Panc1 (cell line): ENCODE results near the gene FBXO4. TPM values are rescaled to one million over a fixed set of nuclear protein-coding genes. Genes with fewer than 3 reads are reported as not detected.

ENCODE experiments used
- ATAC-seq: fragments of 200-7000 bp; cut with Tn5 transposase; 2 replicates; pipeline ENCODE4 v1.9.1; 2020; ENCODE audit warnings: mild to moderate bottlenecking, moderate library complexity
- BruUV-seq: library from RNA; stranded (reverse); fragments of 400-500 nt; replicated peaks from 2 replicates; lab custom pipeline; 2021; lab: Mats Ljungman, UMichigan
- CTCF ChIA-PET: fragments of 300-600 bp; sonication (Branson Sonifier 250); formaldehyde crosslinking; loops from one replicate; lab custom pipeline; 2022; ENCODE audit warnings: antibody characterized with exemption; lab: Charles Lee
- POLR2A ChIA-PET: fragments of 300-600 bp; sonication (Branson Sonifier 250); formaldehyde crosslinking; loops from one replicate; lab custom pipeline; 2022; ENCODE audit warnings: antibody characterized with exemption; lab: Charles Lee
- DNase-seq: peaks from one replicate; pipeline ENCODE4 v3.0.0-alpha.2; 2010; ENCODE audit warnings: low read depth, low spot score
- H3K27ac ChIP-seq: 2 replicates; pipeline ENCODE4 v1.5.1; 2011; ENCODE audit warnings: mild to moderate bottlenecking, low read length, inconsistent platforms
- H3K27me3 ChIP-seq: fragments of 200-500 bp; sonication (Bioruptor generic); 2 replicates; pipeline ENCODE4 v1.6.0; 2014; ENCODE audit warnings: low read length, inconsistent platforms; ENCODE audit not compliant: control insufficient read depth, insufficient read depth
- H3K36me3 ChIP-seq: fragments of 200-500 bp; sonication (Bioruptor generic); 2 replicates; pipeline ENCODE4 v1.5.1; 2014; ENCODE audit warnings: inconsistent platforms, mild to moderate bottlenecking, low read length, moderate library complexity; ENCODE audit not compliant: control insufficient read depth, insufficient read depth
- H3K4me1 ChIP-seq: 2 replicates; pipeline ENCODE4 v1.5.1; 2011; ENCODE audit warnings: inconsistent platforms, mild to moderate bottlenecking, low read length, moderate library complexity; ENCODE audit not compliant: control insufficient read depth, insufficient read depth
- H3K4me3 ChIP-seq, 2 experiments: 2 replicates each; pipeline ENCODE4 v1.5.1; 2011 to 2012; ENCODE audit warnings: low read depth in 2 of 2, low read length in 2 of 2, mild to moderate bottlenecking in 2 of 2, inconsistent platforms in 1 of 2, moderate library complexity in 1 of 2
- H3K9me3 ChIP-seq: fragments of 200-500 bp; sonication (Bioruptor generic); 2 replicates; pipeline ENCODE4 v1.5.1; 2014; ENCODE audit warnings: low read depth, mild to moderate bottlenecking, inconsistent platforms, low read length, moderate library complexity; ENCODE audit not compliant: control insufficient read depth, insufficient read depth
- CTCF ChIP-seq: fragments of 450-650 bp; IDR thresholded peaks from 2 replicates; pipeline ENCODE4 v1.5.1; 2017; ENCODE audit warnings: mild to moderate bottlenecking
- POLR2AphosphoS5 ChIP-seq: IDR thresholded peaks from 2 replicates; pipeline ENCODE4 v1.6.1; 2012; ENCODE audit warnings: mild to moderate bottlenecking, low read depth, low read length, moderate library complexity
- REST ChIP-seq, 2 experiments: IDR thresholded peaks; 2 replicates each; pipeline ENCODE4 v1.6.1; 2011 to 2012; ENCODE audit warnings: low read depth in 2 of 2, control low read depth in 1 of 2, low read length in 1 of 2, mild to moderate bottlenecking in 1 of 2, moderate library complexity in 1 of 2; ENCODE audit not compliant: insufficient read depth in 1 of 2
- SIN3A ChIP-seq: IDR thresholded peaks from 2 replicates; pipeline ENCODE4 v1.6.1; 2012; ENCODE audit warnings: low read depth, mild to moderate bottlenecking, low read length, moderate library complexity, borderline replicate concordance; ENCODE audit not compliant: insufficient read depth
- TCF7L2 ChIP-seq: IDR thresholded peaks from 2 replicates; pipeline ENCODE4 v1.6.1; 2011; ENCODE audit warnings: mild to moderate bottlenecking, low read depth, low read length, inconsistent platforms
- in situ Hi-C: cut with HindIII; loops from 2 replicates; pipeline ENCODE4 v1.10.0; 2016; ENCODE audit warnings: low sequenced_read_pairs, low pct_unique_long_range_greater_than_20kb
- intact Hi-C: fragments of 100-400 bp; cut with micrococcal nuclease; formaldehyde crosslinking; loops from one replicate; pipeline ENCODE4 v1.10.0; 2022; ENCODE audit not compliant: unreplicated experiment
- total RNA-seq: library from RNA; stranded (reverse); gene quantifications from one replicate; pipeline ENCODE4 v1.2.1, GENCODE V29; 2021; ENCODE audit not compliant: unreplicated experiment

The FBXO4 gene
- total RNA-seq, 1 experiment from 2014 or later, result 5.7 TPM

GRCh38 chr5:41966401-41967105 is 41.5 kb downstream of the FBXO4 start:
- no peaks in the 10 kb centered on the region for H3K36me3 ChIP-seq
- TF ChIP-seq REST (IDR thresholded peaks at IDR 0.05; ENCODE audit: insufficient read depth in 1 of 2, low read depth in 2 of 2, low read length in 1 of 2) (no peak), POLR2AphosphoS5 (no peak), TCF7L2 (no peak), SIN3A (no peak), CTCF (no peak)
- CTCF ChIA-PET, result no interaction called here
- H3K4me3 ChIP-seq, result no peak overlapping the region
- DNase-seq, result no peak
- no TSS peak for BruUV-seq
- POLR2A ChIA-PET, result no interaction called here
- no peaks in the 10 kb centered on the region for H3K27me3 ChIP-seq
- H3K4me1 ChIP-seq, result no peaks in the 10 kb centered on the region
- no peak for ATAC-seq
- no peaks in the 10 kb centered on the region for H3K9me3 ChIP-seq
- H3K27ac ChIP-seq, result no peak overlapping the region
- intact Hi-C loops (no loop called here), in situ Hi-C loops (no loop called here)

- POLR2A ChIA-PET, result no interaction called here
- H3K9me3 ChIP-seq, result no peaks in the 10 kb centered on the region
- H3K27me3 ChIP-seq, result no peaks in the 10 kb centered on the region
- H3K4me1 ChIP-seq, result no peaks in the 10 kb centered on the region
- CTCF ChIA-PET, result interaction anchor here (0.5 kb wide), 1 partner anchor 20 kb away, joined by 3 read pairs; no protein-coding TSS in a partner anchor
- no peaks in the 10 kb centered on the region for H3K36me3 ChIP-seq
- DNase-seq, result no peak
- in situ Hi-C loops, result no loop called here
- intact Hi-C loops, result no loop called here
- no TSS peak for BruUV-seq
- TF ChIP-seq SIN3A (no peak), REST (IDR thresholded peaks at IDR 0.05; ENCODE audit: insufficient read depth in 1 of 2, low read depth in 2 of 2, low read length in 1 of 2) (no peak), CTCF (no peak), POLR2AphosphoS5 (no peak), TCF7L2 (no peak)
- H3K27ac ChIP-seq, result no peak overlapping the region
- no peak for ATAC-seq
- H3K4me3 ChIP-seq, result no peak overlapping the region
Measured at GRCh38 chr5:41967401-41967800, 42.3 kb downstream of the FBXO4 start.
